Measurements from ENCODE around the gene INVS. TPM values are rescaled to one million over a fixed set of nuclear protein-coding genes. Genes with fewer than 3 reads are reported as not detected.

INVS gene
- total and polyA plus RNA-seq, 2 experiments from 2014 or later: 4.1 to 8.7 TPM

DNA sequence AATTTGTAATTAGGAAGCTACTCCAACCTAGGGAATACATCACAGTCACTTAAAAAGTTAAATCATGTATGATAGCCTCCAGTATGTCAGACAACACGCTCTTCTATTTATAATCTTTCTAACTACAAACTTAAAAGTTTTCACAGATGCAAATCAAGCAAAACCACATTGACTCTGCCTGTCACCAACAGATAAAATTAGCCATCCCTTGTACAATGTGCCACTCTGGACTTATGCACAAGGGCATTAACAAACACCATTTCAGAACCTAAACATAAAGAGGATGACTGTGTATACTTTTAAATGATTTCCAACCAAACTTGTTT lies 15.0 kb upstream of the INVS start (continued):
- TF ChIP-seq EZH2phosphoT487 (IDR thresholded peaks at IDR 0.05; ENCODE audit: unreplicated experiment): no peak
- TF ChIP-seq, protein P1, sequence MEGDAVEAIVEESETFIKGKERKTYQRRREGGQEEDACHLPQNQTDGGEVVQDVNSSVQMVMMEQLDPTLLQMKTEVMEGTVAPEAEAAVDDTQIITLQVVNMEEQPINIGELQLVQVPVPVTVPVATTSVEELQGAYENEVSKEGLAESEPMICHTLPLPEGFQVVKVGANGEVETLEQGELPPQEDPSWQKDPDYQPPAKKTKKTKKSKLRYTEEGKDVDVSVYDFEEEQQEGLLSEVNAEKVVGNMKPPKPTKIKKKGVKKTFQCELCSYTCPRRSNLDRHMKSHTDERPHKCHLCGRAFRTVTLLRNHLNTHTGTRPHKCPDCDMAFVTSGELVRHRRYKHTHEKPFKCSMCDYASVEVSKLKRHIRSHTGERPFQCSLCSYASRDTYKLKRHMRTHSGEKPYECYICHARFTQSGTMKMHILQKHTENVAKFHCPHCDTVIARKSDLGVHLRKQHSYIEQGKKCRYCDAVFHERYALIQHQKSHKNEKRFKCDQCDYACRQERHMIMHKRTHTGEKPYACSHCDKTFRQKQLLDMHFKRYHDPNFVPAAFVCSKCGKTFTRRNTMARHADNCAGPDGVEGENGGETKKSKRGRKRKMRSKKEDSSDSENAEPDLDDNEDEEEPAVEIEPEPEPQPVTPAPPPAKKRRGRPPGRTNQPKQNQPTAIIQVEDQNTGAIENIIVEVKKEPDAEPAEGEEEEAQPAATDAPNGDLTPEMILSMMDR (conservative IDR thresholded peaks at IDR 0.05; ENCODE audit: low read depth in 2 of 2): no peak
- no peak for TF ChIP-seq JUNB (IDR thresholded peaks at IDR 0.05; ENCODE audit: unreplicated experiment)
- TF ChIP-seq, protein P2, sequence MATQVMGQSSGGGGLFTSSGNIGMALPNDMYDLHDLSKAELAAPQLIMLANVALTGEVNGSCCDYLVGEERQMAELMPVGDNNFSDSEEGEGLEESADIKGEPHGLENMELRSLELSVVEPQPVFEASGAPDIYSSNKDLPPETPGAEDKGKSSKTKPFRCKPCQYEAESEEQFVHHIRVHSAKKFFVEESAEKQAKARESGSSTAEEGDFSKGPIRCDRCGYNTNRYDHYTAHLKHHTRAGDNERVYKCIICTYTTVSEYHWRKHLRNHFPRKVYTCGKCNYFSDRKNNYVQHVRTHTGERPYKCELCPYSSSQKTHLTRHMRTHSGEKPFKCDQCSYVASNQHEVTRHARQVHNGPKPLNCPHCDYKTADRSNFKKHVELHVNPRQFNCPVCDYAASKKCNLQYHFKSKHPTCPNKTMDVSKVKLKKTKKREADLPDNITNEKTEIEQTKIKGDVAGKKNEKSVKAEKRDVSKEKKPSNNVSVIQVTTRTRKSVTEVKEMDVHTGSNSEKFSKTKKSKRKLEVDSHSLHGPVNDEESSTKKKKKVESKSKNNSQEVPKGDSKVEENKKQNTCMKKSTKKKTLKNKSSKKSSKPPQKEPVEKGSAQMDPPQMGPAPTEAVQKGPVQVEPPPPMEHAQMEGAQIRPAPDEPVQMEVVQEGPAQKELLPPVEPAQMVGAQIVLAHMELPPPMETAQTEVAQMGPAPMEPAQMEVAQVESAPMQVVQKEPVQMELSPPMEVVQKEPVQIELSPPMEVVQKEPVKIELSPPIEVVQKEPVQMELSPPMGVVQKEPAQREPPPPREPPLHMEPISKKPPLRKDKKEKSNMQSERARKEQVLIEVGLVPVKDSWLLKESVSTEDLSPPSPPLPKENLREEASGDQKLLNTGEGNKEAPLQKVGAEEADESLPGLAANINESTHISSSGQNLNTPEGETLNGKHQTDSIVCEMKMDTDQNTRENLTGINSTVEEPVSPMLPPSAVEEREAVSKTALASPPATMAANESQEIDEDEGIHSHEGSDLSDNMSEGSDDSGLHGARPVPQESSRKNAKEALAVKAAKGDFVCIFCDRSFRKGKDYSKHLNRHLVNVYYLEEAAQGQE (IDR thresholded peaks at IDR 0.05; ENCODE audit: unreplicated experiment): no peak

DNA sequence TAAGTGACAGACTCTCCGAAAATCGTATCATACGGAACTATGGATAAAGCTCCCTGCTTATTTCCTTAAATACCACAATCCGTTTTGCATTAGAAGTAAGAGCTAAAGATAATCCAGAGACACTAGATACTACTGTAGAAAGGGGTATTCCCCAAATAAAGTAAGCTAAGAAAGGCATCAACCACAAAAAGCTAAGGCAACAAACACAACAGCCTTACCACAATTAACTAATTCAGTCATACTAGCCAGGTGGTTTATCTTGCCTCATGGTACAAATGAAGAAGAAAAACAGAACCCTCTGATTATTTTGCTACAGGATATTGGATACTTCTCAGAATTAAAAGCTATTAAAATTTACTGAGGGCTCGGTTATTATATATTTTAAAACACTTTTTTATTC lies 14.3 kb upstream of the INVS start:
- Mint-ChIP-seq H3K27me3 (ENCODE audit: insufficient read depth, low read depth, poor library complexity) (peaks cover 2% of the 10 kb centered on the region), H3K36me3 (ENCODE audit: low read depth) (no peaks in the 10 kb centered on the region), H3K9me3 (no peaks in the 10 kb centered on the region), H3K4me3 (no peak overlapping the region), H3K27ac (no peak overlapping the region), H3K4me1 (peaks cover 38% of the 10 kb centered on the region)
- Histone ChIP-seq H3F3A (replicated peaks; ENCODE audit: low read depth) (no peaks in the 10 kb centered on the region), H3K4me2 (no peak overlapping the region), H3K9me2 (ENCODE audit: insufficient read depth) (no peaks in the 10 kb centered on the region), H3K4me1 (ENCODE audit: insufficient read depth) (peaks cover 28% of the 10 kb centered on the region), H2AFZ (no peak overlapping the region), H3K27ac (ENCODE audit: low read depth) (no peak overlapping the region), H3K79me2 (replicated peaks; ENCODE audit: insufficient read depth) (peaks cover 70% of the 10 kb centered on the region), H3K27me3 (ENCODE audit: insufficient read depth) (no peaks in the 10 kb centered on the region), H3K36me3 (ENCODE audit: insufficient read depth) (no peaks in the 10 kb centered on the region), H3K4me3 (no peak overlapping the region), H4K20me1 (replicated peaks; ENCODE audit: insufficient read depth) (no peaks in the 10 kb centered on the region)
- ATAC-seq (no peak), DNase-seq (ENCODE audit: low spot score) (no peak)
- TF ChIP-seq STAT1 (IDR thresholded peaks at IDR 0.05; ENCODE audit: unreplicated experiment) (no peak), POLR2AphosphoS5 (IDR thresholded peaks at IDR 0.05; ENCODE audit: low read depth) (no peak), EZH2phosphoT487 (IDR thresholded peaks at IDR 0.05; ENCODE audit: unreplicated experiment) (no peak), ZNF114 (CRISPR knock-in tag; IDR thresholded peaks at IDR 0.05) (no peak), JUNB (IDR thresholded peaks at IDR 0.05; ENCODE audit: unreplicated experiment) (no peak), EZH2 (IDR thresholded peaks at IDR 0.05; ENCODE audit: low read depth, unreplicated experiment) (no peak), ZNF331 (CRISPR knock-in tag; IDR thresholded peaks at IDR 0.05; ENCODE audit: low read depth) (no peak)
- TF ChIP-seq, protein P3, sequence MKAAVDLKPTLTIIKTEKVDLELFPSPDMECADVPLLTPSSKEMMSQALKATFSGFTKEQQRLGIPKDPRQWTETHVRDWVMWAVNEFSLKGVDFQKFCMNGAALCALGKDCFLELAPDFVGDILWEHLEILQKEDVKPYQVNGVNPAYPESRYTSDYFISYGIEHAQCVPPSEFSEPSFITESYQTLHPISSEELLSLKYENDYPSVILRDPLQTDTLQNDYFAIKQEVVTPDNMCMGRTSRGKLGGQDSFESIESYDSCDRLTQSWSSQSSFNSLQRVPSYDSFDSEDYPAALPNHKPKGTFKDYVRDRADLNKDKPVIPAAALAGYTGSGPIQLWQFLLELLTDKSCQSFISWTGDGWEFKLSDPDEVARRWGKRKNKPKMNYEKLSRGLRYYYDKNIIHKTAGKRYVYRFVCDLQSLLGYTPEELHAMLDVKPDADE (IDR thresholded peaks at IDR 0.05): no peak
- TF ChIP-seq, protein P4, sequence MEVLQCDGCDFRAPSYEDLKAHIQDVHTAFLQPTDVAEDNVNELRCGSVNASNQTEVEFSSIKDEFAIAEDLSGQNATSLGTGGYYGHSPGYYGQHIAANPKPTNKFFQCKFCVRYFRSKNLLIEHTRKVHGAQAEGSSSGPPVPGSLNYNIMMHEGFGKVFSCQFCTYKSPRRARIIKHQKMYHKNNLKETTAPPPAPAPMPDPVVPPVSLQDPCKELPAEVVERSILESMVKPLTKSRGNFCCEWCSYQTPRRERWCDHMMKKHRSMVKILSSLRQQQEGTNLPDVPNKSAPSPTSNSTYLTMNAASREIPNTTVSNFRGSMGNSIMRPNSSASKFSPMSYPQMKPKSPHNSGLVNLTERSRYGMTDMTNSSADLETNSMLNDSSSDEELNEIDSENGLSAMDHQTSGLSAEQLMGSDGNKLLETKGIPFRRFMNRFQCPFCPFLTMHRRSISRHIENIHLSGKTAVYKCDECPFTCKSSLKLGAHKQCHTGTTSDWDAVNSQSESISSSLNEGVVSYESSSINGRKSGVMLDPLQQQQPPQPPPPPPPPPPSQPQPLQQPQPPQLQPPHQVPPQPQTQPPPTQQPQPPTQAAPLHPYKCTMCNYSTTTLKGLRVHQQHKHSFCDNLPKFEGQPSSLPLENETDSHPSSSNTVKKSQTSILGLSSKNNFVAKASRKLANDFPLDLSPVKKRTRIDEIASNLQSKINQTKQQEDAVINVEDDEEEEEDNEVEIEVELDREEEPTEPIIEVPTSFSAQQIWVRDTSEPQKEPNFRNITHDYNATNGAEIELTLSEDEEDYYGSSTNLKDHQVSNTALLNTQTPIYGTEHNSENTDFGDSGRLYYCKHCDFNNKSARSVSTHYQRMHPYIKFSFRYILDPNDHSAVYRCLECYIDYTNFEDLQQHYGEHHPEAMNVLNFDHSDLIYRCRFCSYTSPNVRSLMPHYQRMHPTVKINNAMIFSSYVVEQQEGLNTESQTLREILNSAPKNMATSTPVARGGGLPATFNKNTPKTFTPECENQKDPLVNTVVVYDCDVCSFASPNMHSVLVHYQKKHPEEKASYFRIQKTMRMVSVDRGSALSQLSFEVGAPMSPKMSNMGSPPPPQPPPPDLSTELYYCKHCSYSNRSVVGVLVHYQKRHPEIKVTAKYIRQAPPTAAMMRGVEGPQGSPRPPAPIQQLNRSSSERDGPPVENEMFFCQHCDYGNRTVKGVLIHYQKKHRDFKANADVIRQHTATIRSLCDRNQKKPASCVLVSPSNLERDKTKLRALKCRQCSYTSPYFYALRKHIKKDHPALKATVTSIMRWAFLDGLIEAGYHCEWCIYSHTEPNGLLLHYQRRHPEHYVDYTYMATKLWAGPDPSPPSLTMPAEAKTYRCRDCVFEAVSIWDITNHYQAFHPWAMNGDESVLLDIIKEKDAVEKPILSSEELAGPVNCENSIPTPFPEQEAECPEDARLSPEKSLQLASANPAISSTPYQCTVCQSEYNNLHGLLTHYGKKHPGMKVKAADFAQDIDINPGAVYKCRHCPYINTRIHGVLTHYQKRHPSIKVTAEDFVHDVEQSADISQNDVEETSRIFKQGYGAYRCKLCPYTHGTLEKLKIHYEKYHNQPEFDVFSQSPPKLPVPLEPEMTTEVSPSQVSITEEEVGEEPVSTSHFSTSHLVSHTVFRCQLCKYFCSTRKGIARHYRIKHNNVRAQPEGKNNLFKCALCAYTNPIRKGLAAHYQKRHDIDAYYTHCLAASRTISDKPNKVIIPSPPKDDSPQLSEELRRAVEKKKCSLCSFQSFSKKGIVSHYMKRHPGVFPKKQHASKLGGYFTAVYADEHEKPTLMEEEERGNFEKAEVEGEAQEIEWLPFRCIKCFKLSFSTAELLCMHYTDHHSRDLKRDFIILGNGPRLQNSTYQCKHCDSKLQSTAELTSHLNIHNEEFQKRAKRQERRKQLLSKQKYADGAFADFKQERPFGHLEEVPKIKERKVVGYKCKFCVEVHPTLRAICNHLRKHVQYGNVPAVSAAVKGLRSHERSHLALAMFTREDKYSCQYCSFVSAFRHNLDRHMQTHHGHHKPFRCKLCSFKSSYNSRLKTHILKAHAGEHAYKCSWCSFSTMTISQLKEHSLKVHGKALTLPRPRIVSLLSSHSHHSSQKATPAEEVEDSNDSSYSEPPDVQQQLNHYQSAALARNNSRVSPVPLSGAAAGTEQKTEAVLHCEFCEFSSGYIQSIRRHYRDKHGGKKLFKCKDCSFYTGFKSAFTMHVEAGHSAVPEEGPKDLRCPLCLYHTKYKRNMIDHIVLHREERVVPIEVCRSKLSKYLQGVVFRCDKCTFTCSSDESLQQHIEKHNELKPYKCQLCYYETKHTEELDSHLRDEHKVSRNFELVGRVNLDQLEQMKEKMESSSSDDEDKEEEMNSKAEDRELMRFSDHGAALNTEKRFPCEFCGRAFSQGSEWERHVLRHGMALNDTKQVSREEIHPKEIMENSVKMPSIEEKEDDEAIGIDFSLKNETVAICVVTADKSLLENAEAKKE (CRISPR knock-in tag; IDR thresholded peaks at IDR 0.05): no peak

Measured in GM23338 (cell line).